HT1080 (cell line): ENCODE data around the gene ADISSP. TPM values are rescaled to one million over a fixed set of nuclear protein-coding genes. Genes with fewer than 3 reads are reported as not detected.

Experiments used
- DNase-seq: peaks from one replicate; pipeline ENCODE4 v3.0.0-alpha.2; 2015; ENCODE audit warnings: low read depth
- total RNA-seq: library from RNA; depleted of rRNA; stranded (reverse); fragments of >200 nt; shearing (Covaris generic); gene quantifications from 2 replicates; pipeline ENCODE4 v1.2.3, GENCODE V29; 2014; rRNA removed

ADISSP gene
- total RNA-seq, 1 experiment from 2014 or later, result 171 TPM

DNA sequence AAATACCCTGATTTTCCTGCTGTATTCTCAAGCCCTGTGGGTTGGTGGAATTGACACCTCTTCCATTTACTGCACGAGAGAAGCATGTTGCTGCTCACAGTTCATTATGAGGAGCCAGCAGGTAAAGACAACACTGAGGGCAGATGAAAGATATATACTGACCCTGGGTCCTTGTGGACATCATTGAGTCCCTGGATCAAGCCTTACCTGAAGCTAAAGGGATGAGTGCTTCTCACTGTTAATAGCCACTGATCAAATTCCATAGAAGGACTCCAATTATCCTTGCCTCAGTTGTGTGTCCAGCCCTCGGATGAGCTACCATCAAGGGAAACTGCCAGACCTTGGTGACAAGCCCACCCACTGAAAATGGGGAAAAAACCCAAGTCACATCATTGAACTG, 47.5 kb downstream of the ADISSP start:
- DNase-seq, result no peak

DNA sequence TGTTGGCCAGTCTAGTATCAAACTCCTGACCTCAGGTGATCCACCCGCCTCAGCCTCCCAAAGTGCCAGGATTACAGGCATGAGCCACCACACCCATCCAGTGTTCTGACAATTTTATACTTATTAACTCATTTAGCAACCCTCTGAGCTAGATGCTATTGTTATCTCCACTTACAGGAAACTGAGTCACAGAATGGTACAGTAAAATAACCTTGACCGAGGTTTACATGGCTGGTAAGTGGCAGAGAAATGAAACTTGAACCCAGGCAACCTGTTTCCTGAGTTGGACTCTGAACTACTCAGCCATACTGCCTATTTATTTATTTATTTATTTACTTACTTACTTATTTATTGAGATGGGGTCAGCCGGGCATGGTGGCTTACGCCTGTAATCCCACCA, 48.5 kb downstream of the ADISSP start:
- DNase-seq, result no peak

DNA sequence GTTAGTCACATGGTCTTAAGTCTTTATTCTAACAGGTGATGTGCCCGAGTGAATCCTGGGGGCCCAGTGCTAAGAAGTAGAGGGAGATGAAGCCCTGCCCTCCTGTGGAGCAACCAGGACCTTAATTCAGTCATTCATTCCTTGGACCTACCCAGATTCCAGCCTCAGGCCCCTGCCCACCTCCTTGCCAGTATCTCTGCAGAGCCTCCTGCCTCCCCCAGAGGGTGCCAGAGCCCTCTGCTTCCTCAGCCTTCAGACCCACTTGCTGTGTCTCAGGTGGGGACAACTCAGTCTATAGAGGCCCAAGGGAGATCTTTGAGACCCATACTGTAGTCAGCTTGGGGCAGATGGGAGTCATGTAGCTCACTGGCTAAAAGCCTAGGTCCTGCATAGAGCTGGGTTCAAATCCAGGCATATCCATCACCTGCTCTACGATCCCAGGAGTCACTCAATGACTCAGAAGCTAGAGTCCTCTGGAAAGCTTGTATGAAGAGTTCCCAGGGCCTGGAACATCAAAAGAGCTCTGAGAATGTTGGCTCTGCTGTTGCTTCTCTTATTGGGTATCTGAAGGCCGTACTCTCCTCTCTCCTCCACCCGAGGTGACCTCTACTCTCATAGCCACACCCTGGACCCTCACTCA, 51.2 kb downstream of the ADISSP start:
- peak; percentile 49 for DNase-seq

DNA sequence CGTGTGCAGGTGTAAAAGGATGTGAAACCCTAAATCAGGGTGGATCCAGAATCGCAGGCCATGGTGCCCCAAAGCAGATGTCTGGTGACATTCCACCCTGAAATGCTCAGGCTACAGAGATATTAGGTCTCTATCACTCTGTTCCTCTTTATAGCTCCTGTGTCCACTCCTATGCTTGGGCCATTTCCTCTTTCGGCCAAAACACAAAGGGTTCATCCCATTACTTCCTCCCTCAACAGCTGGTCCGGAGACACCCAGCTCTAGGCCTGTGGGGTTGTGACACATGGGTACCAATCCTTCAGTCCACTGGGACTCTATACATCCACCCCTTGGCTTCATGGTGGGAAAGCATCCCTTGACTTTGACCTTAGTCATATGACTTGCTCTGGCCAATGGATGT, 53.5 kb downstream of the ADISSP start:
- no peak for DNase-seq

DNA sequence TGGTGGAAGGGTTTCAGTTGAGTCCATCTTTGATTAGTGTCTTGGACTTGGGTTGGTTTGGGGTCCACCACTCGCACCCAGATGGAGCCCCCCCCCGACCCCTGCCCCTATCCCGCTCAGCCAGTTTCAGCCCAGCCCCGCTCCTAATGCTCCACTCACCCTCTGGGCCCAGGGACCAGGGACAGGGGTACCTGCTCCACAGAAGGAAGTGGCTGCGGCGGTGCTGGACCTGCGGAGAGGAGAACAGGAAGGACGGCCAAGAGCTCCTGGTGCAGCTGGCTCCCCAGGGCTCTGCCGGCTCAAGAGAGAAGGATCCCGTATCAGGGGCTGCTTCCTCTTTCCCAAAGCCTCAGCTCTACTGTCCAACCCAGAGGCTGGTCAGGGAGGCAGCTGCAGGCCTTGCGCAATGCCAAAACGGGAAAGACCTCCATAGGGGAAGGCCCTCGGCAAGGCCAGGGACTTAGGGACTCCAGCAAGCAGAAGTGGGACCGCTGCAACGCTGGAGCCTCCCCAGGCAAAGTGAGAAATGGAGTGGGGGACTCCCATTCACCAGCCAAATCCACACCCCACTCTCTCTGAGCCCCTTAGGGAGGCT, 55.2 kb downstream of the ADISSP start, which contains the start of gene SIGLEC1:
SIGLEC1 (minus strand) TSS at position 322 of the 595 bp plus-strand sequence. CDS start 5,472 bp downstream, outside the sequence.
- DNase-seq, result no peak

DNA sequence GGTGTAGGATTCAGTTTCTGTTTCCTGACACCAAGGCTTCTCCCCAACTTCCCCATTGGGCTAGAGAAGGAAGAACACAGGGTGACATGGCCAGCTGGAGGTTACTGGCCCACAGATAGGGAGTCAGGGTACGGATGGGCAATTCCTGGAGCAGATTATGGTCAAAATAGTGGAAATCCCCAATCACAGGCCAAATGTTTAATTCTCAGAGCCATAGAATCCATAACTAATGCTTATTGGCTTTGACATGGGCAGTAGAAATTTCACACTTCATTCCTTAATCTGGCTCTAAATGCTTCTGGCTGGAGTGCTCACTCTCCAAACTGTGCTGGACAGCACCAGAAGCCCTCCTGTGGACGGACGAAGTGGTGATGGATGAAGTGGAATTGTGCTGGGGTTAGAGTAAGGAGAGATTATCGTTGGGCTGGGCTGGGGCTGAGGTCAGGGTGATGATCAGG, 56.0 kb downstream of the ADISSP start:
- no peak for DNase-seq

DNA sequence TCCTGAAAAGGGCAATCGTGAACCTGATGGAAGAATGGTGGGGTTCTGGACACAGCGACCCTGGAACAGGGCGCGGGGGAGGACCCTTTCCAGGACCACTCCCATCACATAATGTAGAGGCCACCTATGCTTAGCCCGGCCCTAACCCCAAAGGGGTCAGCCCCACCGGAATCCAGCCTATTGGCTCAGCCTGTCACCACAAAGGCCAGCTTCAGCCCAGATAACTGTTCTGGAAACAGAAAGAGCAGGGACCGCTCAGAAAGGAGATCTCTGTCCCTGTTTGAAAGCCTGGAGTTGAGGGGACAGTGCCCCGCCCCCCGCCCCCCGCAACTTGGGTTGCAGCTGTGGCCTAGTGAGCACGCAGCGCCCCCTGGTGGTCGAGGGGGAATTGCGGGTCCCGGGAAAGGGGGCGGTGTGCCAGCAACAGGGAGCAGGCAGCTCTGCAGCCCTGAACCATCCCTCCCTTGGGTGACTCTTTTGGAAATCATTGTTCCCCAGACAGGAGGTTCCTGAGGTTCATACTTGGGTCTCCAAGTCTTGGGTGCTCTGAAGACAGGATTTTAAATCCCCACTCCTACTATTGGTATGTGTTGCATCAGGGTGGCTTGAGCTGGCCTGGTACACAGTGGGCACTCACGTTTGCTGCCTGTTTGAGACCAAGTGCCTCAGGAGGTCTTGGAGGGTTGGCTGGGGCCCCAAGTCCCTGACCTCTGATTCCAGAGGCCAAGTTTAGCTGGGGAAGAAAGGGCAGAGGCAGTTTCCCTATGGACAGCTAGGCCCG, 56.7 kb downstream of the ADISSP start:
- DNase-seq, result peak; percentile 47

DNA sequence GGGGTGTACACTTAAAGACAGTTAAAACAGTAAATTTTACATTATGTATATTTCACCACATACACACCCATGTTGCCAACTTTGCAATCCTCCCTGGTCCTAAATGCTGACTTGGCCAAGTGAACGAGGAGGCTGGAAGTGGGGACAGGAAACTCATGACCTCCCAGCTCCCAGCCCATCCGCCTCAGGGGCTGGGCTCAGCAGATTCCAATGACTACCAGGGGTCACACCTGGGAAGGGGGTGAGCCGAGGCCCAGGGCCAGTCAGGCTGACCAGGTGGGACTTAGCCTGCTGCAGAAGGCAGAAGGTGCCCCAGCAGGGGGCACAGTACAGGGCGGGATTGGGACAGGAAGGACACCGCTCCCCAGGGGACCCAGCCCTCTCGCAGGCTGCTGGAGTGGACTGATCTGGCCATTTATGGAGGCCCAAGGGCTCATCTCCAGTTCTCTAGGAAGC, 57.5 kb downstream of the ADISSP start:
- no peak for DNase-seq

DNA sequence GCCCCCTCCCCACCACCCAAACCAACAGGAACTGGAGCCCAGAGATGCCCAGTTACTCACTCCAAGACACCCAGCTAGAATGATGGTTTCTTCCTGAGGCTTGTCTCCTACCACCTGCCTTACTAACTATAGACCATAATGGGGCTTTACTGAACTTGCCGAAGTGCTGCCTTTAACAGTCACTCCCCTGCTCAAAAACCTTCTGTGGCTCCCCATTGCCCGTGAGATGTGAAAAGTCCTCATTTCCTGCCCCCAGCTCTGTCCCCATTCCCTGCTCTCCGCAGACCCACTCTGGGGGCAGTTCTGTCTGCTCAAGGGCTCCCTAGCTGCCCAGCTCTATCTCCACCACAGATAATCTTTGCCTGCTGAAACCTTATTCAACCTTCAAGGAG, 60.0 kb downstream of the ADISSP start:
- DNase-seq, result no peak

DNA sequence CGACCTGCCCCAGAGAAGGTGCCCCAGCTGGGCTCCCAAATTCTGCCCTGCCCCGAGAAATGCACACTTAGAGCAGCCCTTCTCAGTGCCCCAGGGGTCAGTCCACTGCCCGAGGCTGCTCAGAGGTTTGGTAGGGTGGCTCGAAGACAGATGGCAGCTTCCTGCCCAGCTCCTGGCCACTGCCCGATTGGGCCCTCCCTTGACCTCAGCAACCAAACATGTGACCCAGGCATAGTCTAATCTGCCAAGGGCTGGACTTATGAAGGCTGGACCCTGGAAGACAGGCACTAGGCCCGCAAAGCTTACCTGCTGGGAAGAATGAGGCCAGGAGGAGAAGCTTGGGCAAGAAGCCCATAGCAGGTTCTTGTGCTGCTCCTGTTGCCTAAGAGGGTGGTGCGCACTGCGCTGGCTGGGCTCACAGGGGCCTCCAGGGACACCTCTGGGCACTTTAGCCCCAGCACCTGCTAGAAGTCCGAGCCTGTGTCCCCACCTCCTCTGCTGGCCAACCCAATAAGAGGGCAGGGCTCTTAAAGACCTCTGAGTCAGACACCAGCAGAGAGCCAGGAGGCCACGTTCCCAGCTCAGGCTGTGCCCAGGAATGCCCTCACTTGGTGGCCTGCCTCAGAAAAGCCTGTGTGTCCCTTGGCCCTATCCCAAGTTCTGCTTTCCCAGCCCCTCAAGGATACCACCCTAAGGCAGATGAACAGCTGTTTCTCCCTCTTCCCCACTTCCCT, 60.6 kb downstream of the ADISSP start:
- DNase-seq, result no peak

DNA sequence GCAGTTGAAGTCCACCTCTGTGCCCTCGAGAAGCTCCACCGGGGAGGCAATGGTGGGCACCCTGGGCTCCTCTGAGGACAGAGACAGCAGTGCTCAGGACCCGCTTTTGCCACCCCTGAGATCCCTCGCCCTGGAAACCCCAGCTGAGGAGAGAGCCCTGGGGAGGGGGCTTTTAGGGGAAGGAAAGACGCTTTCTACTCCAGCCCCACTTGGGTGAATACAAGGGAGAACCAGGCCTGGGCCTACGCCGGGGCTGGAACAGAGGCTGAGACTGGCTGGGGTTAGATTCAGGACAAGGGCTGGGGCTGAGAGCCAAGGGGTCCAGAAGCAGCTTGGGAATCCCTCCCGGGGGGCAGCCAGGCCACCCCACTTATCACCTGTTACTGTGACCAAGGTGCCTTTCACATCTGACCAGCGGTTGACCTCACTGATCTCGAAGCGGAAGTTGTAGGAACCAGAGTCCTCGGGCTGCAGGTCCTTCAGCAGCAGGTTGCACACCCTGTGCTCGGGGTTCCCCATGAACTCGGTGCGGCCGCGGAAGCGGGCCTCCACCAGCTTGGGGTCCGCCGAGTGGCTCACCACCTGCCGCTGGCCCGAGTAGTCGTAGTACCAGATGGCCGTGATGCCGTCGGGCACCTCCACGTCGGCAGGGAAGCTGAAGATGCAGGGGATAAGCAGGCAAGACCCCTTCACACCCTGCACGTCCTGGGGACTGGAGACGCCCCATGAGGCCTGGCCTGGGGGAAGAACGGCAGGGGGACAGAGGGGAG, 61.4 kb downstream of the ADISSP start:
- no peak for DNase-seq

DNA sequence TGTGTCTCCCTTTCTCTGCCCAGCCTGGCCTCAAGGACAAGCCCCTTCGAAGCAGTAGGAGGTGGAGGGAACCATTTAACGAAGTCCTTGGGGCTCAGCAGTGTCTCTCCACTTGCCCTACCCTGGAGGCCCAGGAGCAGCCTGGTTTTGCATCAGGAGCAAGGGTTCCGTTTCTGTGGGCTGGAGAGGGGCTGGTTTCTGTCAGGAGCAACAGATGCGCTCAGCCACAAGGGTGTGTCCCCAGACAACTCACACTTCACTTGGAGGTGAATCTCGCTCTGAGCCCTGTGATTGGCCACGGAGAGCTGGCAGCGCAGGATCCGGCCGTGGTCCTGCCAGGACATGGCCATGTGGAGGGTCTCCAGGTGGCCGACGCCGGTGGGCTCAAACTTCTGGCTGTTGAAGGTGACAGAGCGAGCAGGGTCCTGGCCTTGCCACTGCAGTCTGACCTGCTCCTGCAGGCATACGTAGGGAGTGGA, 62.0 kb downstream of the ADISSP start:
- no peak for DNase-seq

DNA sequence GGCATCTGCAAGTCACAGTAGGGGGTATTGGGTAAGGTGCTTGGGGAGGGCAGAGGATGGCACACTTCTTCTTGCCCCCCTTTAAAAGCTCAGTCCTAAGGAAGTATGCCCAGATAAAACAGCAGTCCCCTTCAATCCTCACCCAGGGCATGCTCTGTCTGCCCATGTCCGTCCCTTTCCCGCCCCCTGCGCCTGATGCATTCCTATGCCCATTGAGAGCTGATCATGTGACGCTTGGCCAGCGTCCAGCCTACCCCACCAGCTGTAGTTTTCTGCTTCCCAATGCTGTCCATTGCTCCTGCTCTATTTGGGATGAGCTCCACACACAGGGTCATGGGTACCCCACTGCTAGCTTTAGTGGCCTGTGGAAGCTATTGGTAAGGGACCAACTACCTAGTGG, 63.5 kb downstream of the ADISSP start:
- DNase-seq, result no peak

Other genes with a start within 250 kb of the ADISSP start
- gene GFRA4, start 104.4 kb downstream of the ADISSP start, total RNA-seq, result not detected in 2 replicates
- gene ADAM33, start 85.7 kb downstream of the ADISSP start, total RNA-seq, result not detected in 2 replicates
- gene SIGLEC1, start 55.2 kb downstream of the ADISSP start, total RNA-seq, result not detected in 2 replicates
- not detected in 2 replicates for gene HSPA12B, start 35.1 kb downstream of the ADISSP start, total RNA-seq
- gene SPEF1, start 13.7 kb upstream of the ADISSP start, total RNA-seq, result not detected in 2 replicates
- gene CENPB, start 19.0 kb upstream of the ADISSP start, total RNA-seq, result 166 and 180 TPM in 2 replicates
- 57.7 and 92.7 TPM in 2 replicates for gene CDC25B, start 28.6 kb upstream of the ADISSP start, total RNA-seq
- gene AP5S1, start 52.8 kb upstream of the ADISSP start, total RNA-seq, result 38.8 and 40.5 TPM in 2 replicates
- 16.2 and 20.1 TPM in 2 replicates for gene MAVS, start 79.1 kb upstream of the ADISSP start, total RNA-seq
- gene PANK2, start 121.6 kb upstream of the ADISSP start, total RNA-seq, result 43.9 and 50.9 TPM in 2 replicates
- 17.8 and 22.0 TPM in 2 replicates for gene RNF24, start 247.8 kb upstream of the ADISSP start, total RNA-seq